ENCODE data around the gene EIF4G2.

GRCh38 chr11:10800292-10800691 is 8.4 kb downstream of the EIF4G2 start:
- 0 out of 2 replicates have a peak, but pooled peaks have one; percentile 24 for TF ChIP-seq POLR2AphosphoS5 (IDR thresholded peaks at IDR 0.05; ENCODE audit: low read depth, low read length)
- TF ChIP-seq, protein P1, sequence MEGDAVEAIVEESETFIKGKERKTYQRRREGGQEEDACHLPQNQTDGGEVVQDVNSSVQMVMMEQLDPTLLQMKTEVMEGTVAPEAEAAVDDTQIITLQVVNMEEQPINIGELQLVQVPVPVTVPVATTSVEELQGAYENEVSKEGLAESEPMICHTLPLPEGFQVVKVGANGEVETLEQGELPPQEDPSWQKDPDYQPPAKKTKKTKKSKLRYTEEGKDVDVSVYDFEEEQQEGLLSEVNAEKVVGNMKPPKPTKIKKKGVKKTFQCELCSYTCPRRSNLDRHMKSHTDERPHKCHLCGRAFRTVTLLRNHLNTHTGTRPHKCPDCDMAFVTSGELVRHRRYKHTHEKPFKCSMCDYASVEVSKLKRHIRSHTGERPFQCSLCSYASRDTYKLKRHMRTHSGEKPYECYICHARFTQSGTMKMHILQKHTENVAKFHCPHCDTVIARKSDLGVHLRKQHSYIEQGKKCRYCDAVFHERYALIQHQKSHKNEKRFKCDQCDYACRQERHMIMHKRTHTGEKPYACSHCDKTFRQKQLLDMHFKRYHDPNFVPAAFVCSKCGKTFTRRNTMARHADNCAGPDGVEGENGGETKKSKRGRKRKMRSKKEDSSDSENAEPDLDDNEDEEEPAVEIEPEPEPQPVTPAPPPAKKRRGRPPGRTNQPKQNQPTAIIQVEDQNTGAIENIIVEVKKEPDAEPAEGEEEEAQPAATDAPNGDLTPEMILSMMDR (IDR thresholded peaks at IDR 0.05): no peak

Measured in Panc1 (cell line).